ENCODE measurements around the gene VPS26A. TPM values are rescaled to one million over a fixed set of nuclear protein-coding genes. Genes with fewer than 3 reads are reported as not detected.

VPS26A gene
- total and polyA plus RNA-seq, 2 experiments from 2014 or later, result 29.0 to 41.6 TPM

DNA sequence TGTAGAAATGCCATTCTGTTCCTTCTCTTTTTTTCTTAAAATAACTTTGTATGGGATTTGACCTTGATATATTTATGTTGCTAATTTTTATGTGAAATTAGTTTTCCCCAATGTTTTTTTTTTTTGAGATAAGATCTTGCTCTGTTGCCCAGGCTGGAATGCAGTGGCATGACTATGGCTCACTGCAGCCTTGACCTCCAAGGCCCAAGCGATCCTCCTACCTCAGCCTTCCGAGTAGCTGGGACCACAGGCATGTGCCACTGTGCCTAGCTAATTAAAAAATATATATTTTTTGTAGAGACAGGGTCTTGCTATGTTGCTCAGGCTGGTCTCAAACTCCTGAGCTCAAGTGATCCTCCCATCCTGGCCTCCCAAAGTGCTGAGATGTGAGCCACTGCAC is 16.0 kb downstream of the VPS26A start:
- Histone ChIP-seq H3K36me3 (ENCODE audit: insufficient read depth) (no peaks in the 10 kb centered on the region; the same call in 1 of the 2 replicates), H4K20me1 (replicated peaks; ENCODE audit: insufficient read depth) (peaks cover 22% of the 10 kb centered on the region), H3K27ac (ENCODE audit: low read depth) (no peak overlapping the region), H3K79me2 (replicated peaks; ENCODE audit: insufficient read depth) (peaks cover 38% of the 10 kb centered on the region), H2AFZ (no peak overlapping the region), H3K4me1 (ENCODE audit: insufficient read depth) (no peaks in the 10 kb centered on the region), H3K27me3 (ENCODE audit: insufficient read depth) (no peaks in the 10 kb centered on the region), H3K4me2 (no peak overlapping the region), H3K9me2 (ENCODE audit: insufficient read depth) (no peaks in the 10 kb centered on the region), H3F3A (replicated peaks; ENCODE audit: low read depth) (no peaks in the 10 kb centered on the region), H3K4me3 (no peak overlapping the region)
- Mint-ChIP-seq H3K4me3 (no peak overlapping the region), H3K36me3 (ENCODE audit: low read depth) (peaks cover 4% of the 10 kb centered on the region; the same call in 2 of the 3 replicates), H3K27ac (no peak overlapping the region), H3K9me3 (no peaks in the 10 kb centered on the region), H3K27me3 (ENCODE audit: insufficient read depth, low read depth, poor library complexity) (no peaks in the 10 kb centered on the region), H3K4me1 (no peaks in the 10 kb centered on the region)
- TF ChIP-seq CREB1 (CRISPR knock-in tag; IDR thresholded peaks at IDR 0.05; ENCODE audit: low read depth), result no peak
- TF ChIP-seq EZH2 (IDR thresholded peaks at IDR 0.05; ENCODE audit: low read depth, unreplicated experiment), result no peak
- no peak for TF ChIP-seq ZNF331 (CRISPR knock-in tag; IDR thresholded peaks at IDR 0.05; ENCODE audit: low read depth)
- ATAC-seq, result no peak
- DNase-seq (ENCODE audit: low spot score), result no peak

DNA sequence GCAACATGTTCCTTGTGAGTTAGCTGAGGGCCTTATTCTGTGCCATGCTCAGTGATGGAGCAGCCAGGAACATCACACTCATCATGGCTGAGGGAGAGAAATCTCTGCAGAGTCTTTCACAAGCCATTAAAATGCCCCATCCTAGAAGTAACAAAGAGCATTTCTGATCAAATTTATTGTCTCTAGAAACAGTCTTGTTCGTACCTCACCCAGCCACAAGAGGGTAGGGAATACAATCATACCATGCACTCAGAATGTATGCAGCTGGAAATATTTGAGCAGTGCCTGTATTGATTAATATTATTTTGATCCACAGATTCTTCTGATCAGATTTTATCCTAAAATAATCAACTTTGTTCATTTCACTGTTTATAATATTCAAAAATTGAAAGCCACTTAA is 17.3 kb downstream of the VPS26A start:
- DNase-seq (ENCODE audit: low spot score) (no peak), ATAC-seq (no peak)
- no peak overlapping the region for H3K4me2 ChIP-seq
- H3K4me3 ChIP-seq, result no peak overlapping the region
- Mint-ChIP-seq H3K36me3 (ENCODE audit: low read depth) (no peaks in the 10 kb centered on the region; the same call in 2 of the 3 replicates), H3K27me3 (ENCODE audit: insufficient read depth, low read depth, poor library complexity) (no peaks in the 10 kb centered on the region), H3K4me1 (no peaks in the 10 kb centered on the region), H3K9me3 (no peaks in the 10 kb centered on the region), H3K27ac (no peak overlapping the region), H3K4me3 (no peak overlapping the region)
- H4K20me1 ChIP-seq (replicated peaks; ENCODE audit: insufficient read depth), result peaks cover 22% of the 10 kb centered on the region
- H3K79me2 ChIP-seq (replicated peaks; ENCODE audit: insufficient read depth), result peaks cover 50% of the 10 kb centered on the region
- H2AFZ ChIP-seq, result no peak overlapping the region
- no peaks in the 10 kb centered on the region for H3F3A ChIP-seq (replicated peaks; ENCODE audit: low read depth)
- no peaks in the 10 kb centered on the region for H3K36me3 ChIP-seq (ENCODE audit: insufficient read depth)
- H3K27ac ChIP-seq (ENCODE audit: low read depth), result no peak overlapping the region
- no peaks in the 10 kb centered on the region for H3K4me1 ChIP-seq (ENCODE audit: insufficient read depth)
- H3K27me3 ChIP-seq (ENCODE audit: insufficient read depth), result no peaks in the 10 kb centered on the region
- no peaks in the 10 kb centered on the region for H3K9me2 ChIP-seq (ENCODE audit: insufficient read depth)
- TF ChIP-seq NANOG (IDR thresholded peaks at IDR 0.05; ENCODE audit: borderline replicate concordance), result no peak
- no peak for TF ChIP-seq POLR2AphosphoS5 (IDR thresholded peaks at IDR 0.05; ENCODE audit: low read depth)
- TF ChIP-seq ZNF462 (CRISPR knock-in tag; IDR thresholded peaks at IDR 0.05), result no peak
- TF ChIP-seq ZNF114 (CRISPR knock-in tag; IDR thresholded peaks at IDR 0.05), result no peak
- TF ChIP-seq, protein P1, sequence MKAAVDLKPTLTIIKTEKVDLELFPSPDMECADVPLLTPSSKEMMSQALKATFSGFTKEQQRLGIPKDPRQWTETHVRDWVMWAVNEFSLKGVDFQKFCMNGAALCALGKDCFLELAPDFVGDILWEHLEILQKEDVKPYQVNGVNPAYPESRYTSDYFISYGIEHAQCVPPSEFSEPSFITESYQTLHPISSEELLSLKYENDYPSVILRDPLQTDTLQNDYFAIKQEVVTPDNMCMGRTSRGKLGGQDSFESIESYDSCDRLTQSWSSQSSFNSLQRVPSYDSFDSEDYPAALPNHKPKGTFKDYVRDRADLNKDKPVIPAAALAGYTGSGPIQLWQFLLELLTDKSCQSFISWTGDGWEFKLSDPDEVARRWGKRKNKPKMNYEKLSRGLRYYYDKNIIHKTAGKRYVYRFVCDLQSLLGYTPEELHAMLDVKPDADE (IDR thresholded peaks at IDR 0.05), result no peak
- no peak for TF ChIP-seq CREB1 (CRISPR knock-in tag; IDR thresholded peaks at IDR 0.05; ENCODE audit: low read depth)
- TF ChIP-seq STAT1 (IDR thresholded peaks at IDR 0.05; ENCODE audit: unreplicated experiment), result no peak
- TF ChIP-seq REST (IDR thresholded peaks at IDR 0.05; ENCODE audit: unreplicated experiment), result no peak
- no peak for TF ChIP-seq ZNF331 (CRISPR knock-in tag; IDR thresholded peaks at IDR 0.05; ENCODE audit: low read depth)
- TF ChIP-seq EZH2 (IDR thresholded peaks at IDR 0.05; ENCODE audit: low read depth, unreplicated experiment), result no peak

All from GM23338 (cell line).